Ishikawa (cell line): ENCODE data around the gene AUTS2.

ENCODE experiments used
- CEBPB ChIP-seq: IDR thresholded peaks from 2 replicates; pipeline ENCODE4 v1.6.1; 2012
- CREB1 ChIP-seq: IDR thresholded peaks from 2 replicates; pipeline ENCODE4 v1.6.1; 2012; ENCODE audit warnings: low read depth
- EGR1 ChIP-seq: IDR thresholded peaks from 2 replicates; pipeline ENCODE4 v1.6.1; 2012
- EP300 ChIP-seq: IDR thresholded peaks from 2 replicates; pipeline ENCODE4 v1.6.1; 2012; ENCODE audit warnings: borderline replicate concordance
- FOXM1 ChIP-seq: IDR thresholded peaks from 2 replicates; pipeline ENCODE4 v1.6.1; 2012; ENCODE audit warnings: low read depth, borderline replicate concordance
- NFIC ChIP-seq: IDR thresholded peaks from 2 replicates; pipeline ENCODE4 v1.6.1; 2012
- RAD21 ChIP-seq: IDR thresholded peaks from 2 replicates; pipeline ENCODE4 v1.6.1; 2012; ENCODE audit warnings: low read depth
- TAF1 ChIP-seq: IDR thresholded peaks from 2 replicates; pipeline ENCODE4 v1.6.1; 2012; ENCODE audit warnings: low read depth, mild to moderate bottlenecking
- TCF12 ChIP-seq: IDR thresholded peaks from 2 replicates; pipeline ENCODE4 v1.6.1; 2012; ENCODE audit warnings: low read depth
- TEAD4 ChIP-seq: IDR thresholded peaks from 2 replicates; pipeline ENCODE4 v1.6.1; 2012
- YY1 ChIP-seq: IDR thresholded peaks from 2 replicates; pipeline ENCODE4 v1.6.1; 2012; ENCODE audit warnings: low read depth
- ZBTB7A ChIP-seq: IDR thresholded peaks from 2 replicates; pipeline ENCODE4 v1.6.1; 2012; ENCODE audit warnings: low read depth
- TF ChIP-seq, protein P1 (sequence below): IDR thresholded peaks from 2 replicates; pipeline ENCODE4 v1.6.1; 2012; ENCODE audit warnings: low read depth, mild to moderate bottlenecking
- TF ChIP-seq, protein P2 (sequence below): IDR thresholded peaks from 2 replicates; pipeline ENCODE4 v1.6.1; 2012
- TF ChIP-seq, protein P3 (sequence below): IDR thresholded peaks from 2 replicates; pipeline ENCODE4 v1.6.1; 2012

AUTS2 gene

DNA sequence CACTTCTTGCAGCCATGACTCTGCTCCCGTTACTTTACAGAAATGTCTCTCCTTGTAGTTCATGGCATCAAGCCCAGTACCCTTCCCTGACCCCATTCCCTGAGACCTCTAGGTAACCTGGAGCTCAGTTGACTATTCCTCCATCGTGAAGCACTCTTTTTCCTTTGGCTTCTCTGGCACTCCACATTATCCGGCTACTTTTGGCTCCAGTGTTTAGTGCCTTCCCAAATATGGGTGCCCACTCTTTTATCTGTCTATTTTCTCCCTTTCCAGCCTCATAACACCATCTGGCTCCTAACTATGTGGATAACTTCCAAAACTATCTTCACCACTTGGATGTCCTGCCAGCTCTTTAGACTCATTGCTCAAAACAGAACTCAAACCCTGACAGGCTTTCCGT, 788.9 kb downstream of the AUTS2 start:
- TF ChIP-seq, protein P1, sequence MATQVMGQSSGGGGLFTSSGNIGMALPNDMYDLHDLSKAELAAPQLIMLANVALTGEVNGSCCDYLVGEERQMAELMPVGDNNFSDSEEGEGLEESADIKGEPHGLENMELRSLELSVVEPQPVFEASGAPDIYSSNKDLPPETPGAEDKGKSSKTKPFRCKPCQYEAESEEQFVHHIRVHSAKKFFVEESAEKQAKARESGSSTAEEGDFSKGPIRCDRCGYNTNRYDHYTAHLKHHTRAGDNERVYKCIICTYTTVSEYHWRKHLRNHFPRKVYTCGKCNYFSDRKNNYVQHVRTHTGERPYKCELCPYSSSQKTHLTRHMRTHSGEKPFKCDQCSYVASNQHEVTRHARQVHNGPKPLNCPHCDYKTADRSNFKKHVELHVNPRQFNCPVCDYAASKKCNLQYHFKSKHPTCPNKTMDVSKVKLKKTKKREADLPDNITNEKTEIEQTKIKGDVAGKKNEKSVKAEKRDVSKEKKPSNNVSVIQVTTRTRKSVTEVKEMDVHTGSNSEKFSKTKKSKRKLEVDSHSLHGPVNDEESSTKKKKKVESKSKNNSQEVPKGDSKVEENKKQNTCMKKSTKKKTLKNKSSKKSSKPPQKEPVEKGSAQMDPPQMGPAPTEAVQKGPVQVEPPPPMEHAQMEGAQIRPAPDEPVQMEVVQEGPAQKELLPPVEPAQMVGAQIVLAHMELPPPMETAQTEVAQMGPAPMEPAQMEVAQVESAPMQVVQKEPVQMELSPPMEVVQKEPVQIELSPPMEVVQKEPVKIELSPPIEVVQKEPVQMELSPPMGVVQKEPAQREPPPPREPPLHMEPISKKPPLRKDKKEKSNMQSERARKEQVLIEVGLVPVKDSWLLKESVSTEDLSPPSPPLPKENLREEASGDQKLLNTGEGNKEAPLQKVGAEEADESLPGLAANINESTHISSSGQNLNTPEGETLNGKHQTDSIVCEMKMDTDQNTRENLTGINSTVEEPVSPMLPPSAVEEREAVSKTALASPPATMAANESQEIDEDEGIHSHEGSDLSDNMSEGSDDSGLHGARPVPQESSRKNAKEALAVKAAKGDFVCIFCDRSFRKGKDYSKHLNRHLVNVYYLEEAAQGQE, result no peak
- no peak for TF ChIP-seq TCF12
- no peak for TF ChIP-seq CEBPB
- no peak for TF ChIP-seq EGR1
- no peak for TF ChIP-seq FOXM1
- no peak for TF ChIP-seq ZBTB7A
- no peak for TF ChIP-seq CREB1
- TF ChIP-seq, protein P2, sequence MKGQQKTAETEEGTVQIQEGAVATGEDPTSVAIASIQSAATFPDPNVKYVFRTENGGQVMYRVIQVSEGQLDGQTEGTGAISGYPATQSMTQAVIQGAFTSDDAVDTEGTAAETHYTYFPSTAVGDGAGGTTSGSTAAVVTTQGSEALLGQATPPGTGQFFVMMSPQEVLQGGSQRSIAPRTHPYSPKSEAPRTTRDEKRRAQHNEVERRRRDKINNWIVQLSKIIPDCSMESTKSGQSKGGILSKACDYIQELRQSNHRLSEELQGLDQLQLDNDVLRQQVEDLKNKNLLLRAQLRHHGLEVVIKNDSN, result no peak
- no peak for TF ChIP-seq EP300
- no peak for TF ChIP-seq RAD21
- no peak for TF ChIP-seq TAF1
- no peak for TF ChIP-seq TEAD4
- TF ChIP-seq YY1, result no peak

DNA sequence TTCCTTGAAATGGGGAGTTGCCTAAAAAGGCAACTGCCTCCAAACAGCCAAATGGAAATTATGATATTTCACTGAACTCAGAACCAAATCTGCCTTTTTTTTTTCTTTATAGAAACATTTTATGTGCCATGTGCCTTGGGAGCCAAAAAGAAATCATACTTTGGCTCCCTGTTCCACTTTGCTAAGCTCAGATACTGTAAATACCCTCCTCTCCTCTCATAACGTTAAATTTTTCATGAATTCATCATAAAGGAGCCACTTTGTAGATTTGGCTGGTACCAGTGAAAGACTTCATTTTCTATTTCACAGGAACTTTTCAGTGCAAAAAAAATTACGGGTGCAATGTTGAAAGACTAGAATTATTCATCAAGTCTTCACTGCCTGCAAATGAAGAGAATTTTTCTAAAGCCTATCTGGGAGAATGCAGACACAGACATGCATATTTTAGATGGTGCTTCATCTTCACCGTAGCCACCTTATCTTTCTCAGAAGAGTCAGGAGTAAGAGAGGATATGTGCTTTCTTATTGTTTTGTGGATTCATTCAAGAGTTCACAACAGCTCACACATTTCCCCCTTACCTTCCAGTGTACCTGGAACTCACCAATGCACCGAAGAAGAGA, 791.4 kb downstream of the AUTS2 start:
- TF ChIP-seq ZBTB7A, result no peak
- TF ChIP-seq TEAD4, result no peak
- TF ChIP-seq, protein P3, sequence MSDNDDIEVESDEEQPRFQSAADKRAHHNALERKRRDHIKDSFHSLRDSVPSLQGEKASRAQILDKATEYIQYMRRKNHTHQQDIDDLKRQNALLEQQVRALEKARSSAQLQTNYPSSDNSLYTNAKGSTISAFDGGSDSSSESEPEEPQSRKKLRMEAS, result no peak
- TF ChIP-seq CREB1, result no peak
- TF ChIP-seq, protein P1, result no peak
- TF ChIP-seq RAD21, result no peak
- TF ChIP-seq FOXM1, result no peak

DNA sequence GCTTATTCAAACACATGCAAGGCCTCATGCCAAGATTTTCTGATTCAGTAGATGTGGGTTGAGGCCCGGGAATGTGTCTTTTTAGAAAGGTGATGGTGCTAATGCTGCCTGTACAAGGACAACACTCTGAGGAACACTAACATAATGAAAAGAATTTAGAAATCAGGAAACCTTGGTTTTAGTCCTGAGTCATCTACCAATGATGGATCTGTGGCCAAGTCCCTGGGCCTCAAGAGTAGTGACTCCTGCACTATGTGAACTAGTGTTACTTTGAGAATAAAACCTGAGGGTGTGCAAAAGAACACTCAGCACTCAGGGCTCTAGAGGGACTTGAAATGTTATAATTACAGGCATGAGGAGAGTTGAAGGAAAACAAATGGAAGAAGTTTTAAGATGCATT, 792.0 kb downstream of the AUTS2 start:
- TF ChIP-seq ZBTB7A (no peak), FOXM1 (no peak), TCF12 (no peak), EGR1 (no peak), CREB1 (no peak), RAD21 (no peak), TEAD4 (no peak), CEBPB (no peak)
- TF ChIP-seq, protein P1, result no peak
- TF ChIP-seq, protein P2, result no peak

DNA sequence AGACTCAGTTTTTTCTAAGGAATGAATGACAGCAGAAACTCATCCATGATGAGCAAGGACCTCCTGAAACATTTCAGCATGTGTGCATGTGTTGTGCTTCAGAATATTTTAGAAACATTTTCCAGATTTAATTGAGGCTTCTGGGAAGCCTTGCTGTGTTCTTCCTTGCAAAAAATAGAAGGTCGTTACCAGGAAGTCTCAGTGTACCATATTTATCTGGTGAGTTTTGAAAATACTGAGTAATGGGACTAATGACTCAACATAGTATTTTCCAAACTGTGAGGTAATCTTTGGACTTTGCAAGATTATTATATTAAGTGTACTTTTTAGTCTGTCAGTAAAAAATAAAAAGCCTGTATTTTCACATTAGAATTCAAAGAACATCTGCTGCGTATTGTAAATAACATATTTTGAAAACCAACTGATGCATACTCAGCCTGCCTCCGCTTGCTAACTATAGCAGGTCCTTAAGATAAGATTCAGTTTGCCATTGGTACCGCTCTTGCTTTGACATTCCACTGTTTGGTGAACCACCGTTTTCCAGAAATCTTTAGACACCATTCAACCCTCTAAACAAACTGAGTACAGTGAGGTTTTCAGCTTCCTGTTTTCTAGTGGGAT, 794.1 kb downstream of the AUTS2 start:
- TF ChIP-seq ZBTB7A, result no peak
- no peak for TF ChIP-seq EGR1
- TF ChIP-seq CEBPB, result no peak
- TF ChIP-seq, protein P1, result no peak
- TF ChIP-seq NFIC, result no peak
- TF ChIP-seq CREB1, result no peak
- TF ChIP-seq TCF12, result no peak
- no peak for TF ChIP-seq TEAD4
- TF ChIP-seq TAF1, result no peak
- TF ChIP-seq YY1, result no peak
